ENCODE data around the gene SDSL. TPM values are rescaled to one million over a fixed set of nuclear protein-coding genes. Genes with fewer than 3 reads are reported as not detected.

Gene SDSL
- polyA plus RNA-seq, 3 donors = 4.6 to 10.0 (median 6.5) TPM

GRCh38 chr12:113482334-113482733, 60.2 kb downstream of the SDSL start:
- H3K36me3 Mint-ChIP-seq = peaks cover 0 to 2% of the 10 kb centered on the region in 2 donors
- H4K20me1 ChIP-seq (ENCODE audit: insufficient read depth, low read length) = no peaks in the 10 kb centered on the region
- H3K4me1 Mint-ChIP-seq = peaks cover 11% of the 10 kb centered on the region
- H3K36me3 ChIP-seq (replicated peaks in 1 of 2; ENCODE audit: control insufficient read depth in 1 of 2, insufficient read depth in 2 of 2, low read length in 2 of 2) = no peaks in the 10 kb centered on the region
- H3K4me3 ChIP-seq (replicated peaks in 1 of 3; ENCODE audit: low read depth in 2 of 3, low read length in 3 of 3) = no peak overlapping the region
- peaks cover 58 to 68% (median 59%) of the 10 kb centered on the region in 3 donors for H3K27me3 Mint-ChIP-seq (ENCODE audit: low read depth in 3 of 3)
- H3K79me2 ChIP-seq (ENCODE audit: insufficient read depth, low read length) = no peaks in the 10 kb centered on the region
- TF ChIP-seq CTCF (IDR thresholded peaks at IDR 0.05) = no peak
- H3K4me3 Mint-ChIP-seq = no peak overlapping the region
- peaks cover 44 to 53% of the 10 kb centered on the region in 2 donors for H3K27me3 ChIP-seq (ENCODE audit: control insufficient read depth in 2 of 2, insufficient read depth in 2 of 2, low read length in 2 of 2)
- DNase-seq = no peak
- H3K4me2 ChIP-seq (replicated peaks; ENCODE audit: extremely low read depth, low read length, poor library complexity, severe bottlenecking) = no peak overlapping the region
- H3K9ac ChIP-seq (ENCODE audit: insufficient read depth, low read length, poor library complexity, severe bottlenecking) = no peak overlapping the region
- H3K27ac Mint-ChIP-seq = no peak overlapping the region
- H3K4me1 ChIP-seq (ENCODE audit: control insufficient read depth in 1 of 2, insufficient read depth in 2 of 2, low read length in 2 of 2) = no peaks in the 10 kb centered on the region
- H3K9me3 Mint-ChIP-seq = peaks cover 0 to 21% (median 16%) of the 10 kb centered on the region in 7 donors
- intact Hi-C loops (cut with micrococcal nuclease) = no loop called here
- WGBS (ENCODE audit: insufficient coverage) = 0% methylated on average over 1 of the region's 1 CpG
- no peak overlapping the region for H3K27ac ChIP-seq (ENCODE audit: low read depth in 1 of 2, low read length in 2 of 2)
- no peak overlapping the region for H2AFZ ChIP-seq (ENCODE audit: insufficient read depth, low read depth, low read length, poor library complexity, severe bottlenecking)
- peaks cover 0 to 23% of the 10 kb centered on the region in 2 donors for H3K9me3 ChIP-seq (replicated peaks in 1 of 2; ENCODE audit: control insufficient read depth in 1 of 2, insufficient read depth in 1 of 2, low read length in 2 of 2)

- Mint-ChIP-seq H3K4me1 (no peaks in the 10 kb centered on the region), H3K27me3 (ENCODE audit: low read depth in 3 of 3) (peaks cover 34 to 46% (median 40%) of the 10 kb centered on the region in 3 donors), H3K4me3 (no peak overlapping the region), H3K36me3 (no peaks in the 10 kb centered on the region), H3K27ac (no peak overlapping the region), H3K9me3 (peaks cover 0 to 4% (median 0%) of the 10 kb centered on the region in 7 donors)
- H3K27me3 ChIP-seq (ENCODE audit: control insufficient read depth in 2 of 2, insufficient read depth in 2 of 2, low read length in 2 of 2) = peaks cover 16 to 23% of the 10 kb centered on the region in 2 donors
- intact Hi-C loops (cut with micrococcal nuclease) = no loop called here
- H2AFZ ChIP-seq (ENCODE audit: insufficient read depth, low read depth, low read length, poor library complexity, severe bottlenecking) = no peak overlapping the region
- H3K9me3 ChIP-seq (replicated peaks in 1 of 2; ENCODE audit: control insufficient read depth in 1 of 2, insufficient read depth in 1 of 2, low read length in 2 of 2) = peaks cover 0 to 4% of the 10 kb centered on the region in 2 donors
- no peaks in the 10 kb centered on the region for H3K79me2 ChIP-seq (ENCODE audit: insufficient read depth, low read length)
- no peaks in the 10 kb centered on the region for H3K36me3 ChIP-seq (replicated peaks in 1 of 2; ENCODE audit: control insufficient read depth in 1 of 2, insufficient read depth in 2 of 2, low read length in 2 of 2)
- no peaks in the 10 kb centered on the region for H4K20me1 ChIP-seq (ENCODE audit: insufficient read depth, low read length)
- H3K4me1 ChIP-seq (ENCODE audit: control insufficient read depth in 1 of 2, insufficient read depth in 2 of 2, low read length in 2 of 2) = no peaks in the 10 kb centered on the region
- no peak overlapping the region for H3K9ac ChIP-seq (ENCODE audit: insufficient read depth, low read length, poor library complexity, severe bottlenecking)
- no peak overlapping the region for H3K4me2 ChIP-seq (replicated peaks; ENCODE audit: extremely low read depth, low read length, poor library complexity, severe bottlenecking)
- TF ChIP-seq CTCF (IDR thresholded peaks at IDR 0.05) = no peak
- H3K4me3 ChIP-seq (replicated peaks in 1 of 3; ENCODE audit: low read depth in 2 of 3, low read length in 3 of 3) = no peak overlapping the region
- no peak overlapping the region for H3K27ac ChIP-seq (ENCODE audit: low read depth in 1 of 2, low read length in 2 of 2)
- WGBS (ENCODE audit: insufficient coverage) = 0% methylated on average over 1 of the region's 2 CpGs
- DNase-seq = no peak
Observed at GRCh38 chr12:113485330-113485729, 63.1 kb downstream of the SDSL start.

All from CD14-positive monocyte (primary cell).